Esophagus muscularis mucosa (tissue), 4 donors: ENCODE results near the gene RTN4. TPM values are rescaled to one million over a fixed set of nuclear protein-coding genes. Genes with fewer than 3 reads are reported as not detected.

Experiments
- DNase-seq: peaks from one replicate; pipeline ENCODE4 v3.0.0-alpha.2; 2017; ENCODE audit errors: extremely low spot score
- H3K27ac ChIP-seq, 4 donors: fragments of 200-600 bp; sonication (generic); replicated peaks in 1 of 4; 1 replicate in 3 of 4; 2 replicates in 1 of 4; pipeline ENCODE4 v1.5.1; 2016 to 2019; ENCODE audit warnings: mild to moderate bottlenecking in 1 of 4
- H3K27me3 ChIP-seq, 4 donors: fragments of 200-600 bp; sonication (generic); one replicate each; pipeline versions ENCODE4 v1.5.1 to v1.6.0; 2016 to 2019
- H3K36me3 ChIP-seq, 4 donors: fragments of 200-600 bp; sonication (generic); one replicate each; pipeline ENCODE4 v1.5.1; 2016 to 2019
- H3K4me1 ChIP-seq, 4 donors: fragments of 200-600 bp; sonication (generic); one replicate each; pipeline ENCODE4 v1.5.1; 2016 to 2019
- H3K4me3 ChIP-seq, 4 donors: fragments of 200-600 bp; sonication (generic); 1 replicate in 2 of 4; 2 replicates in 2 of 4; pipeline ENCODE4 v1.5.1; 2016 to 2019; ENCODE audit warnings: mild to moderate bottlenecking in 4 of 4, moderate library complexity in 1 of 4
- H3K9me3 ChIP-seq, 4 donors: fragments of 200-600 bp; sonication (generic); 1 replicate in 3 of 4; 2 replicates in 1 of 4; pipeline ENCODE4 v1.5.1; 2016 to 2019
- CTCF ChIP-seq, 3 experiments: fragments of 200-600 bp in 2 of 3; fragments of 450-650 bp in 1 of 3; sonication (generic) in 2 of 3; IDR thresholded peaks; one replicate each; pipeline ENCODE4 v1.5.1; 2017 to 2019; ENCODE audit warnings: antibody characterized with exemption in 3 of 3, mild to moderate bottlenecking in 2 of 3, moderate library complexity in 1 of 3
- EP300 ChIP-seq: sonication (generic); formaldehyde crosslinking; IDR thresholded peaks from one replicate; pipeline ENCODE4 v1.6.1; 2017; ENCODE audit warnings: antibody characterized with exemption
- POLR2A ChIP-seq: fragments of 450-650 bp; IDR thresholded peaks from one replicate; pipeline ENCODE4 v1.6.1; 2017; ENCODE audit warnings: antibody characterized with exemption, moderate library complexity, mild to moderate bottlenecking, low read depth
- POLR2AphosphoS5 ChIP-seq, 2 donors: sonication (generic); formaldehyde crosslinking; IDR thresholded peaks; one replicate each; pipeline ENCODE4 v1.6.1; 2017; ENCODE audit warnings: antibody characterized with exemption in 2 of 2
- WGBS: methylation state at CpG from one replicate; pipeline ENCODE4 v1.1.5; 2018; 5-methylcytosine and 5-hydroxymethylcytosine counted together
- intact Hi-C: fragments of 100-400 bp; cut with DNase I; formaldehyde crosslinking; loops from one replicate; pipeline ENCODE4 v1.15.1; 2023
- total RNA-seq, 4 donors: library from RNA; depleted of rRNA; stranded (reverse); fragments of >200 nt; gene quantifications; one replicate each; pipeline versions ENCODE4 v1.1.0 to v1.2.1, GENCODE V29; 2016

Gene RTN4
- total RNA-seq, 4 donors from 2014 or later, result 214 to 272 (median 251) TPM

GRCh38 chr2:54952425-54952824 is 97.8 kb downstream of the RTN4 start:
- H3K36me3 ChIP-seq, result no peaks in the 10 kb centered on the region
- no peaks in the 10 kb centered on the region for H3K27me3 ChIP-seq
- no peak overlapping the region for H3K27ac ChIP-seq
- intact Hi-C loops, result no loop called here
- DNase-seq, result no peak
- H3K9me3 ChIP-seq, result no peaks in the 10 kb centered on the region
- WGBS, result 70% methylated on average over 4 of the region's 5 CpGs
- TF ChIP-seq POLR2A (no peak), EP300 (no peak), CTCF (IDR thresholded peaks at IDR 0.05) (no peak), POLR2AphosphoS5 (IDR thresholded peaks at IDR 0.05) (no peak)
- H3K4me3 ChIP-seq, result no peak overlapping the region
- H3K4me1 ChIP-seq, result peaks cover 0 to 12% (median 2%) of the 10 kb centered on the region in 4 donors

GRCh38 chr2:54950811-54951210 is 99.4 kb downstream of the RTN4 start:
- intact Hi-C loops, result no loop called here
- no peak overlapping the region for H3K4me3 ChIP-seq
- TF ChIP-seq POLR2A, result no peak
- TF ChIP-seq CTCF (IDR thresholded peaks at IDR 0.05), result no peak
- no peak for TF ChIP-seq POLR2AphosphoS5 (IDR thresholded peaks at IDR 0.05)
- no peak for TF ChIP-seq EP300

GRCh38 chr2:54949431-54949830 is 100.8 kb downstream of the RTN4 start:
- 91% methylated on average over 6 of the region's 6 CpGs for WGBS
- Histone ChIP-seq H3K27ac (no peak overlapping the region), H3K4me3 (no peak overlapping the region), H3K4me1 (peaks cover 0 to 12% (median 10%) of the 10 kb centered on the region in 4 donors), H3K36me3 (no peaks in the 10 kb centered on the region), H3K27me3 (no peaks in the 10 kb centered on the region), H3K9me3 (no peaks in the 10 kb centered on the region)
- intact Hi-C loops, result no loop called here
- DNase-seq, result no peak
- TF ChIP-seq POLR2A, result no peak
- TF ChIP-seq CTCF (IDR thresholded peaks at IDR 0.05), result no peak
- TF ChIP-seq POLR2AphosphoS5 (IDR thresholded peaks at IDR 0.05), result no peak
- no peak for TF ChIP-seq EP300

More at GRCh38 chr2:54950811-54951210, 99.4 kb downstream of the RTN4 start:
- H3K27ac ChIP-seq, result no peak overlapping the region
- no peak for DNase-seq
- H3K4me1 ChIP-seq, result peaks cover 0 to 10% (median 8%) of the 10 kb centered on the region in 4 donors
- no peaks in the 10 kb centered on the region for H3K36me3 ChIP-seq
- no peaks in the 10 kb centered on the region for H3K9me3 ChIP-seq
- H3K27me3 ChIP-seq, result no peaks in the 10 kb centered on the region
- 96% methylated on average over 3 of the region's 3 CpGs for WGBS

- Histone ChIP-seq H3K4me3 (no peak overlapping the region), H3K36me3 (no peaks in the 10 kb centered on the region), H3K27me3 (no peaks in the 10 kb centered on the region), H3K4me1 (peaks cover 0 to 12% (median 10%) of the 10 kb centered on the region in 4 donors), H3K27ac (no peak overlapping the region), H3K9me3 (no peaks in the 10 kb centered on the region)
- WGBS, result 81% methylated on average over 12 of the region's 12 CpGs
- intact Hi-C loops, result no loop called here
- no peak for DNase-seq
- TF ChIP-seq POLR2AphosphoS5 (IDR thresholded peaks at IDR 0.05) (no peak), EP300 (no peak)
These were observed 102.1 kb downstream of the RTN4 start for GRCh38 chr2:54948120-54948519.

- no peaks in the 10 kb centered on the region for H3K9me3 ChIP-seq
- no peak overlapping the region for H3K4me3 ChIP-seq
- intact Hi-C loops, result no loop called here
- H3K36me3 ChIP-seq, result no peaks in the 10 kb centered on the region
- WGBS, result 87% methylated on average over 9 of the region's 9 CpGs
- H3K27ac ChIP-seq, result no peak overlapping the region
- H3K4me1 ChIP-seq, result peaks cover 0 to 12% (median 10%) of the 10 kb centered on the region in 4 donors
- TF ChIP-seq POLR2AphosphoS5 (IDR thresholded peaks at IDR 0.05) (no peak), EP300 (no peak), POLR2A (no peak), CTCF (IDR thresholded peaks at IDR 0.05) (no peak)
- DNase-seq, result no peak
- H3K27me3 ChIP-seq, result no peaks in the 10 kb centered on the region
These were observed 102.6 kb downstream of the RTN4 start for GRCh38 chr2:54947646-54948045.
